HG03439 (cell line): ENCODE results near the gene ITM2A.

Experiments used
- ATAC-seq: cut with Tn5 transposase; IDR thresholded peaks from one replicate; pipeline ENCODE4 v1.9.1; 2021; ENCODE audit warnings: mild to moderate bottlenecking, moderate library complexity; ENCODE audit not compliant: unreplicated experiment

Gene ITM2A

DNA sequence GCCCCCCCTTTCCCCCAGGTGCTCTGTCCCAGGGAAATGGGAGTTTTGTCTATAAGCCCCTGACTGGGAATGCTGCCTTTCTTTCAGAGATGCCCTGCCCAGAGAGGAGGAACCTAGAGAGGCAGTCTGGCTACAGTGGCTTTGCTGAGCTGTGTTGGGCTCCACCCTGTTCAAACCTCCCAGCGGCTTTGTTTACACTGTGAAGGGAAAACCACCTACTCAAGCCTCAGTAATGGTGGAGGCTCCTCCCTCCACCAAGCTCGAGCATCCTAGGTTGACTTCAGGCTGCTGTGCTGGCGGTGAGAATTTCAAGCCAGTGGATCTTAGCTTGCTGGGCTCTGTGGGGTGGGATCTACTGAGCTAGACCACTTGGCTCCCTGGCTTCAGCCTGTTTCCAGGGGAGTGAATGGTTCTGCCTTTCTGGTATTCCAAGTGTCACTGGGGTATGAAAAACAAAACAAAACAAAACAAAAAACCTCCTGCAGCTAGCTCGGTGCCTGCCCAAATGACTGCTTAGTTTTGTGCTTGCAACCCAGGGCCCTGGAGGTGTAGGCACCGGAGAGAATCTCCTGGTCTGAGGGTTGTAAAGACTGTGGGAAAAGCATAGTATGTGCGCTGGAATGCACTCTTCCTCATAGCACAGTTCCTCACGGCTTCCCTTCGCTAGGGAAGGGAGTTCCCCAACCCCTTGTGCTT, 41.7 kb downstream of the ITM2A start:
- no peak for ATAC-seq
